ENCODE measurements around the gene KSR2. TPM values are rescaled to one million over a fixed set of nuclear protein-coding genes. Genes with fewer than 3 reads are reported as not detected.

Gene KSR2
- total and polyA plus RNA-seq, 2 of the 13 experiments (the other 11 are each of a cell fraction or from before 2014, with no cell fraction given): 0.02 TPM; not detected in 1

DNA sequence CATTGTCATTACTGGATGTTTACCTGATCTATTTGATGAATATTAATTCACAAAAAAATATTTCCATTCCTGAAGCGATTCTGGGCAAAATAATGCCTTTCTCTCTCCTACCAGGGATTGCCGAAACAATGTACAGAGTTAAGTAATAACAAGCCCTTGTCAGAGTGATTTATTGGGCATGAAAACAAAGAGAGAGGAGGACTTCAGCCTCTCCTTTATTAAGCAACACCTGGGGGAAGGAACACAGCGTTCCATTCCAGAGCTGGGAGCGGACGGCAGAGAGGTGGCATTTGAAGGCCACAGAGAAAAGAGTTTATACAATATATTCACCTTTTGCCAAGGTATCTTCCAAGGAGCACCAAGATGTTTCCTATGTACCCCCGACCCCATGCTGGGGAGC lies 165.8 kb downstream of the KSR2 start (continued):
- TF ChIP-seq, protein P1, sequence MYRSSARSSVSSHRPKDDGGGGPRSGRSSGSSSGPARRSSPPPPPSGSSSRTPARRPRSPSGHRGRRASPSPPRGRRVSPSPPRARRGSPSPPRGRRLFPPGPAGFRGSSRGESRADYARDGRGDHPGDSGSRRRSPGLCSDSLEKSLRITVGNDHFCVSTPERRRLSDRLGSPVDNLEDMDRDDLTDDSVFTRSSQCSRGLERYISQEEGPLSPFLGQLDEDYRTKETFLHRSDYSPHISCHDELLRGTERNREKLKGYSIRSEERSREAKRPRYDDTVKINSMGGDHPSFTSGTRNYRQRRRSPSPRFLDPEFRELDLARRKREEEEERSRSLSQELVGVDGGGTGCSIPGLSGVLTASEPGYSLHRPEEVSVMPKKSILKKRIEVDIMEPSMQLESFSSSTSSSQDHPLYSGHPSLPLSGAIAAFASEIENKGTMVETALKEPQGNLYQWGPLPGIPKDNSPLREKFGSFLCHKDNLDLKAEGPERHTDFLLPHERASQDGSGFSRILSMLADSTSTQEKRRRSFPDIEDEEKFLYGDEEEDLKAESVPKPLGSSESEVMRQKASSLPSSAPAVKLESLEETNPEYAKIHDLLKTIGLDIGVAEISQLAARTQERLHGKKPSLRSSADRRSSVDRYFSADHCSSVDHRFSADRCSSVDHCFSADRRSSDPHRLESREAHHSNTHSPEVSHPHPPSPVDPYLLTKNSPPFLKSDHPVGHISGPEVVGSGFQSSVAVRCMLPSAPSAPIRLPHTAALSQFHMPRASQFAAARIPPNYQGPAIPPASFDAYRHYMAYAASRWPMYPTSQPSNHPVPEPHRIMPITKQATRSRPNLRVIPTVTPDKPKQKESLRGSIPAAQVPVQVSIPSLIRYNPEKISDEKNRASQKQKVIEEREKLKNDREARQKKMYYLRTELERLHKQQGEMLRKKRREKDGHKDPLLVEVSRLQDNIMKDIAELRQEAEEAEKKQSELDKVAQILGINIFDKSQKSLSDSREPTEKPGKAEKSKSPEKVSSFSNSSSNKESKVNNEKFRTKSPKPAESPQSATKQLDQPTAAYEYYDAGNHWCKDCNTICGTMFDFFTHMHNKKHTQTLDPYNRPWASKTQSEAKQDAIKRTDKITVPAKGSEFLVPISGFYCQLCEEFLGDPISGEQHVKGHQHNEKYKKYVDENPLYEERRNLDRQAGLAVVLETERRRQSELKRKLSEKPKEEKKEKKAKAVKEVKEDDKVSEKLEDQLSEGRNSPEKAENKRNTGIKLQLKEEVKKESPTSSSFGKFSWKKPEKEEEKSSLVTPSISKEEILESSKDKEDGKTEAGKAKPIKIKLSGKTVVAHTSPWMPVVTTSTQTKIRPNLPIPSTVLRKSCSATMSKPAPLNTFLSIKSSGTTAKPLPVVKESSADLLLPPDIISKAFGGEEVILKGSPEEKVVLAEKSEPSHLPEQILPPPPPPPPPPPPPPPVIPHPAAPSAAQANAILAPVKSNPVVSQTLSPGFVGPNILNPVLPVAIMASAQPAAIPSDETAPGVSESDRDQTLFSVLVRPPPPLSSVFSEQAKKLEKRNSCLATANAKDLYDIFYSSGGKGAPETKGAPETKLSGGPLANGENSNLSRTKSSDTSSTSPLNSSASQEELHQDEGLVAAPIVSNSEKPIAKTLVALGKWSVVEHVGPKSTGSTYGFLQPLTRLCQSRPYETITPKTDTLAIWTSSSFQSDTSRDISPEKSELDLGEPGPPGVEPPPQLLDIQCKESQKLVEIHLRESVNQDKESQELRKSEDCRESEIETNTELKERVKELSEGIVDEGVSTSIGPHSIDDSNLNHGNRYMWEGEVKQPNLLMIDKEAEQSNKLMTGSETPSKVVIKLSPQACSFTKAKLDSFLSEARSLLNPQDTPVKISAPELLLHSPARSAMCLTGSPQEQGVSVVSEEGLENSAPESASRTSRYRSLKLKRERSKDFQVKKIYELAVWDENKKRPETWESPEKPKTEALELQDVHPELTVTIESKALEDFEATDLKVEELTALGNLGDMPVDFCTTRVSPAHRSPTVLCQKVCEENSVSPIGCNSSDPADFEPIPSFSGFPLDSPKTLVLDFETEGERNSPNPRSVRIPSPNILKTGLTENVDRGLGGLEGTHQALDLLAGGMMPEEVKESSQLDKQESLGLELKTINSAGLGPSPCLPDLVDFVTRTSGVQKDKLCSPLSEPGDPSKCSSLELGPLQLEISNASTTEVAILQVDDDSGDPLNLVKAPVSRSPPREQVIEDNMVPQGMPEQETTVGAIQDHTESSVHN (CRISPR knock-in tag; IDR thresholded peaks at IDR 0.05): no peak
- TF ChIP-seq MEIS2 (CRISPR knock-in tag; IDR thresholded peaks at IDR 0.05): peak; percentile 93
- TF ChIP-seq HNF4A (CRISPR knock-in tag; IDR thresholded peaks at IDR 0.05): peak; percentile 77
- TF ChIP-seq, protein P2, sequence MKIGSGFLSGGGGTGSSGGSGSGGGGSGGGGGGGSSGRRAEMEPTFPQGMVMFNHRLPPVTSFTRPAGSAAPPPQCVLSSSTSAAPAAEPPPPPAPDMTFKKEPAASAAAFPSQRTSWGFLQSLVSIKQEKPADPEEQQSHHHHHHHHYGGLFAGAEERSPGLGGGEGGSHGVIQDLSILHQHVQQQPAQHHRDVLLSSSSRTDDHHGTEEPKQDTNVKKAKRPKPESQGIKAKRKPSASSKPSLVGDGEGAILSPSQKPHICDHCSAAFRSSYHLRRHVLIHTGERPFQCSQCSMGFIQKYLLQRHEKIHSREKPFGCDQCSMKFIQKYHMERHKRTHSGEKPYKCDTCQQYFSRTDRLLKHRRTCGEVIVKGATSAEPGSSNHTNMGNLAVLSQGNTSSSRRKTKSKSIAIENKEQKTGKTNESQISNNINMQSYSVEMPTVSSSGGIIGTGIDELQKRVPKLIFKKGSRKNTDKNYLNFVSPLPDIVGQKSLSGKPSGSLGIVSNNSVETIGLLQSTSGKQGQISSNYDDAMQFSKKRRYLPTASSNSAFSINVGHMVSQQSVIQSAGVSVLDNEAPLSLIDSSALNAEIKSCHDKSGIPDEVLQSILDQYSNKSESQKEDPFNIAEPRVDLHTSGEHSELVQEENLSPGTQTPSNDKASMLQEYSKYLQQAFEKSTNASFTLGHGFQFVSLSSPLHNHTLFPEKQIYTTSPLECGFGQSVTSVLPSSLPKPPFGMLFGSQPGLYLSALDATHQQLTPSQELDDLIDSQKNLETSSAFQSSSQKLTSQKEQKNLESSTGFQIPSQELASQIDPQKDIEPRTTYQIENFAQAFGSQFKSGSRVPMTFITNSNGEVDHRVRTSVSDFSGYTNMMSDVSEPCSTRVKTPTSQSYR (CRISPR knock-in tag; IDR thresholded peaks at IDR 0.05; ENCODE audit: borderline replicate concordance): 0 out of 2 replicates have a peak, but pooled peaks have one; percentile 18
- TF ChIP-seq, protein P3, sequence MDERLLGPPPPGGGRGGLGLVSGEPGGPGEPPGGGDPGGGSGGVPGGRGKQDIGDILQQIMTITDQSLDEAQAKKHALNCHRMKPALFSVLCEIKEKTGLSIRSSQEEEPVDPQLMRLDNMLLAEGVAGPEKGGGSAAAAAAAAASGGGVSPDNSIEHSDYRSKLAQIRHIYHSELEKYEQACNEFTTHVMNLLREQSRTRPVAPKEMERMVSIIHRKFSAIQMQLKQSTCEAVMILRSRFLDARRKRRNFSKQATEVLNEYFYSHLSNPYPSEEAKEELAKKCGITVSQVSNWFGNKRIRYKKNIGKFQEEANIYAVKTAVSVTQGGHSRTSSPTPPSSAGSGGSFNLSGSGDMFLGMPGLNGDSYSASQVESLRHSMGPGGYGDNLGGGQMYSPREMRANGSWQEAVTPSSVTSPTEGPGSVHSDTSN (CRISPR knock-in tag; IDR thresholded peaks at IDR 0.05): peak; percentile 82
- 0 out of 2 replicates have a peak, but pooled peaks have one; percentile 24 for TF ChIP-seq FOXK1 (CRISPR knock-in tag; IDR thresholded peaks at IDR 0.05; ENCODE audit: borderline replicate concordance, low read depth)
- peak; percentile 54; the same call in 1 of the 2 replicates for TF ChIP-seq HNF4G (IDR thresholded peaks at IDR 0.05; ENCODE audit: borderline replicate concordance, low read depth, low read length)
- TF ChIP-seq HNF4G (CRISPR knock-in tag; IDR thresholded peaks at IDR 0.05; ENCODE audit: borderline replicate concordance, low read depth): no peak
- TF ChIP-seq, protein P4, sequence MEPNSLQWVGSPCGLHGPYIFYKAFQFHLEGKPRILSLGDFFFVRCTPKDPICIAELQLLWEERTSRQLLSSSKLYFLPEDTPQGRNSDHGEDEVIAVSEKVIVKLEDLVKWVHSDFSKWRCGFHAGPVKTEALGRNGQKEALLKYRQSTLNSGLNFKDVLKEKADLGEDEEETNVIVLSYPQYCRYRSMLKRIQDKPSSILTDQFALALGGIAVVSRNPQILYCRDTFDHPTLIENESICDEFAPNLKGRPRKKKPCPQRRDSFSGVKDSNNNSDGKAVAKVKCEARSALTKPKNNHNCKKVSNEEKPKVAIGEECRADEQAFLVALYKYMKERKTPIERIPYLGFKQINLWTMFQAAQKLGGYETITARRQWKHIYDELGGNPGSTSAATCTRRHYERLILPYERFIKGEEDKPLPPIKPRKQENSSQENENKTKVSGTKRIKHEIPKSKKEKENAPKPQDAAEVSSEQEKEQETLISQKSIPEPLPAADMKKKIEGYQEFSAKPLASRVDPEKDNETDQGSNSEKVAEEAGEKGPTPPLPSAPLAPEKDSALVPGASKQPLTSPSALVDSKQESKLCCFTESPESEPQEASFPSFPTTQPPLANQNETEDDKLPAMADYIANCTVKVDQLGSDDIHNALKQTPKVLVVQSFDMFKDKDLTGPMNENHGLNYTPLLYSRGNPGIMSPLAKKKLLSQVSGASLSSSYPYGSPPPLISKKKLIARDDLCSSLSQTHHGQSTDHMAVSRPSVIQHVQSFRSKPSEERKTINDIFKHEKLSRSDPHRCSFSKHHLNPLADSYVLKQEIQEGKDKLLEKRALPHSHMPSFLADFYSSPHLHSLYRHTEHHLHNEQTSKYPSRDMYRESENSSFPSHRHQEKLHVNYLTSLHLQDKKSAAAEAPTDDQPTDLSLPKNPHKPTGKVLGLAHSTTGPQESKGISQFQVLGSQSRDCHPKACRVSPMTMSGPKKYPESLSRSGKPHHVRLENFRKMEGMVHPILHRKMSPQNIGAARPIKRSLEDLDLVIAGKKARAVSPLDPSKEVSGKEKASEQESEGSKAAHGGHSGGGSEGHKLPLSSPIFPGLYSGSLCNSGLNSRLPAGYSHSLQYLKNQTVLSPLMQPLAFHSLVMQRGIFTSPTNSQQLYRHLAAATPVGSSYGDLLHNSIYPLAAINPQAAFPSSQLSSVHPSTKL (CRISPR knock-in tag; IDR thresholded peaks at IDR 0.05): peak; percentile 58
- no peak for TF ChIP-seq ZSCAN25 (CRISPR knock-in tag; IDR thresholded peaks at IDR 0.05)
- TF ChIP-seq SOX6 (IDR thresholded peaks at IDR 0.05): no peak
- TF ChIP-seq SOX6 (CRISPR knock-in tag; IDR thresholded peaks at IDR 0.05): peak; percentile 92
- TF ChIP-seq NRL (CRISPR knock-in tag; IDR thresholded peaks at IDR 0.05; ENCODE audit: borderline replicate concordance): no peak
- TF ChIP-seq HOXA9 (CRISPR knock-in tag; IDR thresholded peaks at IDR 0.05; ENCODE audit: borderline replicate concordance): peak; percentile 99

Measured in HepG2 (cell line).